ENCODE data around the gene SLC25A15.
"Not testable (repeated sequence)": the region's sequence is repeated elsewhere in the genome, so short reads cannot be mapped to it uniquely, and the experiment has no call there.

The SLC25A15 gene

DNA sequence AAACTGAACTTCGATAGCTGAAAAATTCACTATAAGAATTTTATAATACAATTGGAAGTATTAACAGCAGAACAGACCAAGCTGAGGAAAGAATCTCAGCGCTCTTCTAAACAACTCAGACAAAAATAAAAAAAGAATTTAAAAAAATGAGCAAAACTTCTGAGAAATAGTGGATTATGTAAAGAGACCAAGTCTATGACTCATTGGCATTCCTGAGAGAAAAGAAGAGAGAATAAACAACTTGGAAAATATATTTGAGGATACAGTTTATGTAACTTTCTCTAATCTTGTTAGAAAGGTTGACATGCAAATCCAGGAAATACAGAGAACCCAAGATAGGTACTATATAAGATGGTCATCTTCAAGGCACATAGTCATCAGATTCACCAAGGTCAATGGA lies 25.4 kb downstream of the SLC25A15 start:
- DNase-seq: no peak

DNA sequence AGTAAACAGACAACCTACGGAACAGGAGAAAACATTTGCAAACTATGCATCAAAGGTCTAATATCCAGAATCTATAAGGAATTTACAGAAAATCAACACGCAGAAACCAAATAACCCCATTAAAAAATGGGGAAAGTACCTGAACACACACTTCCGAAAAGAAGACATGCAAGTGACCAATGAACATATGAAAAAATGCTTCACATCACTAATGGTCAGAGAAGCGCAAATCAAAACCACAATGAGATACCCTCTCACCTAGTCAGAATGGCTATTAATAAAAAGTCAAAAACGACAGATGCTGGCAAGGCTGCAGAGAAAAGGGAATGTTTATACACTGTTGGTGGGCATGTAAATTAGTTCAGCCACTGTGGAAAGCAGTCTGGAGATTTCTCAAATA lies 29.5 kb downstream of the SLC25A15 start:
- no peak for DNase-seq

DNA sequence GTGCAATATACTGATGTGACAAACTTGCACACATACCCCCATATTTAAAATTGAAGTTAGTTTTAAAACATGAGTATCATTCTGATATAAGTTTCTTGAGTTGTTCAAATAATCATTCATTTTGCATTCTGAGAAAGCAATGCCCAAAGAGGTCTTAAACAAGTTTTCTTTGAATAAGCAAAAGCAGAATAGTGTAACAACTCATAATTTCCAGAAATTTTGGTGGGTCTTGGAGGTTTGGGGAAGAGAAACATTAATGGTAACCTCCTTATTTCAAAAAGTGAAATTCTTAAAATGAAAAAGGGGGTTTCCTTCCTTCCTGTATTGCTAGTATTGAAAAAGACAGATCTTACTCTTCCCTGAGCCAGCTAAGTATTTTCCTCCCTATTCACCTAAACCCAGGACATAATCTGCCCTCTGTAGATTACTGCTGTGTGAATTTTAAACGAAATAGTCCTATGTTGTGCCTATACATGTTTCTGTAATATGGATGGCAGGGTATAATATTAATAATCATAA lies 30.4 kb downstream of the SLC25A15 start:
- DNase-seq: no peak

DNA sequence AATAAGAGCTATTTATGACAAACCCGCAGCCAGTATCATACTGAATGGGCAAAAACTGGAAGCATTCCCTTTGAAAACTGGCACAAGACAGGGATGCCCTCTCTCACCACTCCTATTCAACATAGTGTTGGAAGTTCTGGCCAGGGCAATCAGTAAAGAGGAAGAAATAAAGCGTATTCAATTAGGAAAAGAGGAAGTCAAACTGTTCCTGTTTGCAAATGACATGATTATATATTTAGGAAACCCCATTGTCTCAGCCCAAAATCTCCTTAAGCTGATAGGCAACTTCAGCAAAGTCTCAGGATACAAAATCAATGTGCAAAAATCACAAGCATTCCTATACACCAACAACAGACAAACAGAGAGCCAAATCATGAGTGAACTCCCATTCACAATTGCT lies 50.3 kb downstream of the SLC25A15 start:
- DNase-seq: not testable (repeated sequence)

DNA sequence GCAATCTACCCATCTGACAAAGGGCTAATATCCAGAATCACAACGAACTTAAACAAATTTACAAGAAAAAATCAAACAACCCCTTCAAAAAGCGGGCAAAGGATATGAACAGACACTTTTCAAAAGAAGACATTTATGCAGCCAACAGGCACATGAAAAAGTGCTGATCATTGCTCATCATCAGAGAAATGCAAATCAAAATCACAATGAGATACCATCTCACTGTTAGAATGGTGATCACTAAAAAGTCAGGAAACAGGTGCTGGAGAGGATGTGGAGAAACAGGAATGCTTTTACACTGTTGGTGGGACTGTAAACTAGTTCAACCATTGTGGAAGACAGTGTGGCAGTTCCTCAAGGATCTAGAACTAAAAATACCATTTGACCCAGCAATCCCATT lies 51.5 kb downstream of the SLC25A15 start:
- not testable (repeated sequence) for DNase-seq
